Measurements from ENCODE around the gene COL6A1. TPM values are rescaled to one million over a fixed set of nuclear protein-coding genes. Genes with fewer than 3 reads are reported as not detected.

Gene COL6A1
- total RNA-seq, 1 experiment from 2014 or later: 19.7 TPM

- Histone ChIP-seq H3K9me3 (ENCODE audit: low read depth, low read length, poor library complexity, severe bottlenecking) (no peaks in the 10 kb centered on the region), H3K36me3 (ENCODE audit: insufficient read depth, low read length, poor library complexity, severe bottlenecking) (no peaks in the 10 kb centered on the region), H3K4me3 (ENCODE audit: low read depth, low read length, poor library complexity, severe bottlenecking) (no peak overlapping the region), H3K27me3 (replicated peaks; ENCODE audit: insufficient read depth, low read depth, low read length, poor library complexity) (no peaks in the 10 kb centered on the region), H3K4me1 (ENCODE audit: insufficient read depth, low read length, poor library complexity, severe bottlenecking) (no peaks in the 10 kb centered on the region), H3K27ac (ENCODE audit: low read depth, low read length, poor library complexity, severe bottlenecking) (no peak overlapping the region)
- ChIA-PET CTCF (interaction anchor here (0.5 kb wide), 1 partner anchor 16 kb away, joined by 3 read pairs; no protein-coding TSS in a partner anchor), POLR2A (ENCODE audit: low non-redundant PET) (no interaction called here)
- TF ChIP-seq EZH2 (IDR thresholded peaks at IDR 0.05; ENCODE audit: borderline replicate concordance, low read depth, low read length, poor library complexity, severe bottlenecking) (no peak), CTCF (conservative IDR thresholded peaks at IDR 0.05; ENCODE audit: low read depth, low read length) (no peak)
- intact Hi-C loops (cut with micrococcal nuclease; ENCODE audit: unreplicated experiment): no loop called here
- no TSS peak for BruUV-seq (replicated peaks)
- DNase-seq (ENCODE audit: low spot score): no peak
These were observed 13.5 kb downstream of the COL6A1 start for GRCh38 chr21:45994759-45995685.

DNA sequence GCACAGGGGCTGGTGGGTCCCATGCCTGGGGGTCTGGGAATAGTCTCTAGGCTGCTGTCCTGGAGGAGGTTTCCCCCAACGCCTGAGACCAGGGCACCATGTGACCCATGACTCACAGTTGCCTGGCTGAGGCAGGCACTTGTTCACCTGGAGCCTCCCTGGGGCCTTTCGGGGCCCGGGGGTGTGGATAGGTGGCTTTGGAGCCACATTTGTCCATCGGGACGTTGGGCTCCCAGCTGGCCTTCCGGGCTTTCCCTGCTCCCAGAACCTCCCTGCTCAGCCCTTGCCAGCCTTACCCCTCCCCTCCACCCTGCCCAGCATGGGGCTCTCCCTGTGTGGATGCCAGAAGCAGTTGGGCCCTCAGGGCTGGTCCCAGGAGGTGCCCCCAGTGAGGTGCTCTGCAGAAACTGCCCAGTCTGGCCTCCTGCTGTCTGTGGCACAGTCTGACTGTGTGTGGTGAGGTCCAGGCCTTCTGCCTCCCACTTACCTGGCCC lies 14.2 kb downstream of the COL6A1 start:
- intact Hi-C loops (cut with micrococcal nuclease; ENCODE audit: unreplicated experiment): no loop called here
- ChIA-PET POLR2A (ENCODE audit: low non-redundant PET) (no interaction called here), CTCF (no interaction called here)
- H3K4me1 ChIP-seq (ENCODE audit: insufficient read depth, low read length, poor library complexity, severe bottlenecking): no peaks in the 10 kb centered on the region
- H3K4me3 ChIP-seq (ENCODE audit: low read depth, low read length, poor library complexity, severe bottlenecking): no peak overlapping the region
- no TSS peak for BruUV-seq (replicated peaks)
- no peak for DNase-seq (ENCODE audit: low spot score)
- H3K27me3 ChIP-seq (replicated peaks; ENCODE audit: insufficient read depth, low read depth, low read length, poor library complexity): no peaks in the 10 kb centered on the region
- H3K27ac ChIP-seq (ENCODE audit: low read depth, low read length, poor library complexity, severe bottlenecking): no peak overlapping the region
- no peak for TF ChIP-seq EZH2 (IDR thresholded peaks at IDR 0.05; ENCODE audit: borderline replicate concordance, low read depth, low read length, poor library complexity, severe bottlenecking)
- TF ChIP-seq CTCF (conservative IDR thresholded peaks at IDR 0.05; ENCODE audit: low read depth, low read length): no peak
- H3K36me3 ChIP-seq (ENCODE audit: insufficient read depth, low read length, poor library complexity, severe bottlenecking): no peaks in the 10 kb centered on the region
- H3K9me3 ChIP-seq (ENCODE audit: low read depth, low read length, poor library complexity, severe bottlenecking): no peaks in the 10 kb centered on the region

DNA sequence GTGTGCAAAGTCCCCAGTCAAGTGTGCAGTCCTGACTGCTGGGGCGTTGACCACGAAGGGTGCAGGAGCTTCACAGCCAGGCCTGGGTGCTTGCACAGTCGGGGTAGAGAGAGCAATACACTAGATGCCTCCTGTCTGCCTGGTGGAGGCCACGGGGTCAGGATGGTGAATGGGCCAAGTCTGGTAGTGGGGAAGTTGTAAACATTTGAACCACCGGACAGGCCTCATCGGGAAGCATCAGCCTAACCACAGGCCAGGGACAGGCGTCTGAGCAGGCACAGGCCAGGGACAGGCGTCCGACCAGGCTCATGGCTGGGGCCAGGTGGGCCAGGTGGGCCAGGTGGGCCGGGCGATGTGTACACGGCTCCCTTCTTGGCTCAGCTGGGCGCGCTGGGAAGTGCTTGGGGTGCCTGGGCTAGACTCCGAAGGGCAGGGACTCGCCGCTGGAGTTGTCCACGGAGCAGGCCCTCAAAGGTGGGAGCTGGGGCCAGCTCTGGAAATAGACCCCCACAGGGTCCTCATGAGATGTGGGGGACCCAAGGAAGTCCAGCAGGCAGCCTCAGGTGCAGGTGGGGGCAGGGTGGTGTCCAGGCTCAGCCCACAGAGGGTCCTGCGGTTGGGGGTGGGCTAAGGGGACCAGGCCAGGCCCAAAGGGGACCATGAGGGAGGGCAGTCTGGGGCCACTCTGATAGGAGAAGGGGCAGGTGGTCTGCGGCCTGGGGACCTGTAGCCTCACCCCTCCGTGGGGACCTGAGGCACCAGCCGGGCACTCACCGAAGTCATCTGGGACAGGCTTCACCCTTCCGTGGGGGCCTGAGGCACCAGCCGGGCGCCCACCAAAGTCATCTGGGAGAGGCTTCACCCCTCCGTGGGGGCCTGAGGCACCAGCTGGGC lies 15.0 kb downstream of the COL6A1 start:
- no peak for DNase-seq (ENCODE audit: low spot score)
- no peaks in the 10 kb centered on the region for H3K36me3 ChIP-seq (ENCODE audit: insufficient read depth, low read length, poor library complexity, severe bottlenecking)
- ChIA-PET CTCF (no interaction called here), POLR2A (ENCODE audit: low non-redundant PET) (no interaction called here)
- BruUV-seq (replicated peaks): no TSS peak
- intact Hi-C loops (cut with micrococcal nuclease; ENCODE audit: unreplicated experiment): no loop called here
- H3K9me3 ChIP-seq (ENCODE audit: low read depth, low read length, poor library complexity, severe bottlenecking): no peaks in the 10 kb centered on the region
- H3K4me1 ChIP-seq (ENCODE audit: insufficient read depth, low read length, poor library complexity, severe bottlenecking): no peaks in the 10 kb centered on the region
- no peak overlapping the region for H3K27ac ChIP-seq (ENCODE audit: low read depth, low read length, poor library complexity, severe bottlenecking)
- TF ChIP-seq EZH2 (IDR thresholded peaks at IDR 0.05; ENCODE audit: borderline replicate concordance, low read depth, low read length, poor library complexity, severe bottlenecking) (no peak), CTCF (conservative IDR thresholded peaks at IDR 0.05; ENCODE audit: low read depth, low read length) (no peak)
- H3K4me3 ChIP-seq (ENCODE audit: low read depth, low read length, poor library complexity, severe bottlenecking): no peak overlapping the region
- H3K27me3 ChIP-seq (replicated peaks; ENCODE audit: insufficient read depth, low read depth, low read length, poor library complexity): no peaks in the 10 kb centered on the region
